HEK293 (cell line): Measurements from ENCODE around the gene PHF13.

Experiments
- TCF7L2 ChIP-seq: IDR thresholded peaks from 2 replicates; pipeline ENCODE4 v1.6.1; 2011; ENCODE audit warnings: low read depth, mild to moderate bottlenecking, inconsistent platforms, low read length, moderate library complexity, borderline replicate concordance
- ZBTB26 ChIP-seq: fragments of 450-650 bp; formaldehyde crosslinking; optimal IDR thresholded peaks from 2 replicates; pipeline ENCODE3; 2016; ENCODE audit warnings: missing biosample characterization, mild to moderate bottlenecking, missing genetic modification characterization
- ZNF19 ChIP-seq: fragments of 450-650 bp; formaldehyde crosslinking; IDR thresholded peaks from 2 replicates; pipeline ENCODE4; 2016; ENCODE audit warnings: missing biosample characterization, missing genetic modification characterization, low read depth
- ZNF433 ChIP-seq: fragments of 450-650 bp; formaldehyde crosslinking; IDR thresholded peaks from 2 replicates; pipeline ENCODE4 v1.5.1; 2016; ENCODE audit warnings: missing biosample characterization, missing genetic modification characterization, low read depth
- TF ChIP-seq, protein P1 (sequence below): fragments of 450-650 bp; formaldehyde crosslinking; IDR thresholded peaks from 2 replicates; pipeline ENCODE4 v1.5.1; 2016; ENCODE audit warnings: missing biosample characterization, missing genetic modification characterization

- TF ChIP-seq, protein P1, sequence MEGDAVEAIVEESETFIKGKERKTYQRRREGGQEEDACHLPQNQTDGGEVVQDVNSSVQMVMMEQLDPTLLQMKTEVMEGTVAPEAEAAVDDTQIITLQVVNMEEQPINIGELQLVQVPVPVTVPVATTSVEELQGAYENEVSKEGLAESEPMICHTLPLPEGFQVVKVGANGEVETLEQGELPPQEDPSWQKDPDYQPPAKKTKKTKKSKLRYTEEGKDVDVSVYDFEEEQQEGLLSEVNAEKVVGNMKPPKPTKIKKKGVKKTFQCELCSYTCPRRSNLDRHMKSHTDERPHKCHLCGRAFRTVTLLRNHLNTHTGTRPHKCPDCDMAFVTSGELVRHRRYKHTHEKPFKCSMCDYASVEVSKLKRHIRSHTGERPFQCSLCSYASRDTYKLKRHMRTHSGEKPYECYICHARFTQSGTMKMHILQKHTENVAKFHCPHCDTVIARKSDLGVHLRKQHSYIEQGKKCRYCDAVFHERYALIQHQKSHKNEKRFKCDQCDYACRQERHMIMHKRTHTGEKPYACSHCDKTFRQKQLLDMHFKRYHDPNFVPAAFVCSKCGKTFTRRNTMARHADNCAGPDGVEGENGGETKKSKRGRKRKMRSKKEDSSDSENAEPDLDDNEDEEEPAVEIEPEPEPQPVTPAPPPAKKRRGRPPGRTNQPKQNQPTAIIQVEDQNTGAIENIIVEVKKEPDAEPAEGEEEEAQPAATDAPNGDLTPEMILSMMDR (tag by site-specific recombination): no peak
- TF ChIP-seq TCF7L2 (no peak), ZNF433 (tag by site-specific recombination) (no peak), ZNF19 (no peak), ZBTB26 (tag by site-specific recombination) (no peak)
These were observed 39.5 kb downstream of the PHF13 start for GRCh38 chr1:6652986-6653385.
